OCI-LY3 (cell line): ENCODE data around the gene FAM219A.

Experiments
- H2AFZ ChIP-seq: fragments of 200-600, 300-600 bp; shearing (Covaris generic); 2 replicates; pipeline ENCODE4 v1.6.0; 2014; ENCODE audit warnings: antibody characterized with exemption, low read depth, low read length
- H3K27ac ChIP-seq: fragments of 200-600, 300-600 bp; sonication (generic); 2 replicates; pipeline ENCODE4 v1.5.1; 2014; ENCODE audit warnings: mild to moderate bottlenecking, low read length, moderate library complexity, mixed read lengths
- H3K27me3 ChIP-seq: fragments of 200-600, 300-600 bp; sonication (generic); 2 replicates; pipeline ENCODE4 v1.6.1; 2014; ENCODE audit warnings: low read depth, low read length, mixed read lengths
- H3K36me3 ChIP-seq: fragments of 200-600, 300-600 bp; sonication (generic); replicated peaks from 2 replicates; pipeline ENCODE3; 2014; ENCODE audit warnings: low read depth, low read length, mixed read lengths
- H3K4me1 ChIP-seq: fragments of 300-600, 200-600 bp; sonication (generic); 2 replicates; pipeline ENCODE4 v1.6.1; 2014; ENCODE audit warnings: low read length, mixed read lengths
- H3K4me2 ChIP-seq: fragments of 200-600, 300-600 bp; sonication (generic); 2 replicates; pipeline ENCODE4 v1.6.1; 2014; ENCODE audit warnings: low read length, mixed read lengths
- H3K4me3 ChIP-seq: fragments of 300-600, 200-600 bp; sonication (generic); 2 replicates; pipeline ENCODE4 v1.5.1; 2014; ENCODE audit warnings: antibody characterized with exemption, mild to moderate bottlenecking, low read length, moderate library complexity
- H3K79me2 ChIP-seq: fragments of 300-600, 200-600 bp; shearing (Covaris generic); 2 replicates; pipeline ENCODE4 v1.6.1; 2014; ENCODE audit warnings: mild to moderate bottlenecking, low read length, mixed read lengths
- H3K9ac ChIP-seq: fragments of 300-600, 200-600 bp; shearing (Covaris generic); 2 replicates; pipeline ENCODE4 v1.6.0; 2014; ENCODE audit warnings: mild to moderate bottlenecking, low read length, moderate library complexity
- H3K9me3 ChIP-seq: fragments of 200-600, 300-600 bp; shearing (Covaris generic); 2 replicates; pipeline ENCODE4 v1.6.1; 2014; ENCODE audit warnings: low read length, mixed read lengths; ENCODE audit not compliant: insufficient read depth
- H4K20me1 ChIP-seq: fragments of 200-600, 300-600 bp; sonication (generic); 2 replicates; pipeline ENCODE4 v1.6.1; 2016; ENCODE audit warnings: low read length, mixed read lengths; ENCODE audit not compliant: insufficient read depth
- EZH2phosphoT487 ChIP-seq: fragments of 200-600 bp; shearing (Covaris generic); IDR thresholded peaks from 2 replicates; pipeline ENCODE4 v1.6.1; 2018; ENCODE audit warnings: antibody characterized with exemption, mixed run types, low read depth
- TF ChIP-seq, protein P1 (sequence below): fragments of 200-600, 300-600 bp; sonication (generic); IDR thresholded peaks from 2 replicates; pipeline ENCODE4 v1.5.1; 2014; ENCODE audit warnings: antibody characterized with exemption, low read length, low read depth

FAM219A gene

DNA sequence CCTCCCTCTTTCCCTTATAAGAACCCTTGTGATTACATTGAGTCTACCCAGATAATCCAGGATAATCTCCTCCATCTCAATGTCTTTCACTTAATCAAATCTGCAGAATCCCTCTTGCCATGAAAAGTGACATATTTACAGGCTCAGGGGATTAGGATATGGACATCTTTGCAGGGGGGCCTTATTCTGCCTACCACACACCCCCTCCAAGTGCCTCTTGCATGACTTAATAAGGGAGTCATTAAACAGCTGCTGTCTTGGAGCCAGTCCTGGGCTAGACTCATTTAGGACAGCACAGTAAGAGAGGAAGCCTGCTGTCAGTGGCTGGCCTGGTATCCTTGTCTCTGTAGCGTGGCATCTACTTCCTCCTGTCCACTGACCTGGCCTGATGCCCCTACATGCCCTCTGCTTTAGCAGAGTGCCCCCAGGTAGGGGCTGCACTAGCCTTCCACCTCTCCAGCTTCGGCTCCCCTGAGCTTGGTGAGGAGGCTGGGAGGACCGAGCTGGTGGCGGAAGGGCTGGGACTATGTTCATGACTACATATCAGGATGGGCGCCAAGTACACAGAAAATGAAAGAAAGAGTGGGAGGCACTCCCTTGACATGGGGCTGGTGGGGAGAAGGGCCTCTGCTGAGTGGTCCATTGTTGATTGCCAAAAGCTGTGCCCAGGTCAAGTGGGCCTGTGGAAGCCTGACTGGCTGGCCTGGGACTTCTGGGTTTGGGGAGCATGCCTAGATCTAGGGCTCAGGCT lies 47.2 kb upstream of the FAM219A start:
- H3K27ac ChIP-seq, result no peak overlapping the region
- no peak overlapping the region for H3K4me3 ChIP-seq
- H3K27me3 ChIP-seq, result peaks cover 16% of the 10 kb centered on the region
- no peaks in the 10 kb centered on the region for H3K79me2 ChIP-seq
- H4K20me1 ChIP-seq, result no peaks in the 10 kb centered on the region
- no peak overlapping the region for H2AFZ ChIP-seq
- no peaks in the 10 kb centered on the region for H3K36me3 ChIP-seq
- TF ChIP-seq, protein P1, sequence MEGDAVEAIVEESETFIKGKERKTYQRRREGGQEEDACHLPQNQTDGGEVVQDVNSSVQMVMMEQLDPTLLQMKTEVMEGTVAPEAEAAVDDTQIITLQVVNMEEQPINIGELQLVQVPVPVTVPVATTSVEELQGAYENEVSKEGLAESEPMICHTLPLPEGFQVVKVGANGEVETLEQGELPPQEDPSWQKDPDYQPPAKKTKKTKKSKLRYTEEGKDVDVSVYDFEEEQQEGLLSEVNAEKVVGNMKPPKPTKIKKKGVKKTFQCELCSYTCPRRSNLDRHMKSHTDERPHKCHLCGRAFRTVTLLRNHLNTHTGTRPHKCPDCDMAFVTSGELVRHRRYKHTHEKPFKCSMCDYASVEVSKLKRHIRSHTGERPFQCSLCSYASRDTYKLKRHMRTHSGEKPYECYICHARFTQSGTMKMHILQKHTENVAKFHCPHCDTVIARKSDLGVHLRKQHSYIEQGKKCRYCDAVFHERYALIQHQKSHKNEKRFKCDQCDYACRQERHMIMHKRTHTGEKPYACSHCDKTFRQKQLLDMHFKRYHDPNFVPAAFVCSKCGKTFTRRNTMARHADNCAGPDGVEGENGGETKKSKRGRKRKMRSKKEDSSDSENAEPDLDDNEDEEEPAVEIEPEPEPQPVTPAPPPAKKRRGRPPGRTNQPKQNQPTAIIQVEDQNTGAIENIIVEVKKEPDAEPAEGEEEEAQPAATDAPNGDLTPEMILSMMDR, result no peak
- TF ChIP-seq EZH2phosphoT487, result no peak
- H3K4me2 ChIP-seq, result no peak overlapping the region
- H3K9me3 ChIP-seq, result no peaks in the 10 kb centered on the region
- H3K9ac ChIP-seq, result no peak overlapping the region
- peaks cover under 1% of the 10 kb centered on the region; the same call in 1 of the 2 replicates for H3K4me1 ChIP-seq

DNA sequence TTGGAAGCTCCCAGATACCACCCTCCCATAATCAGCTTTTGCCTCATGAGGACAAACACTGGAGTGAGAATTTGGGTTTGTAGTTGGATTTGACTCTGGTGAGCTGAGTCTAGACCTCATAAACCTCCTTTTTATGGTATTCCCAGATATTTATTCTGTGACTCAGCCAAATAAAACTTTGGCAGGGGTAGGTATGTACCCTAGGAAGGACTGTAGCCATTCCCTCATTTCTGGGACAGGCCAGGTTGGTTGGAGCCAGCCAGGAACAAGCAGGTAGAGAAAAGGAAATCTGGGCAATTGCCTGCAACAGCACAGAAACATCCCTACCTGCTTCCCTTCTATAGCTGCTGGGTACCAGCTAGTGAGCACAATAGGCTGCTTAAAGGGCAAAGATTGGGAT lies 45.0 kb upstream of the FAM219A start:
- Histone ChIP-seq H3K4me1 (peaks cover 3% of the 10 kb centered on the region; the same call in 1 of the 2 replicates), H2AFZ (no peak overlapping the region), H3K4me3 (no peak overlapping the region), H3K4me2 (no peak overlapping the region), H3K36me3 (no peaks in the 10 kb centered on the region), H3K27me3 (peaks cover 18% of the 10 kb centered on the region), H3K27ac (no peak overlapping the region), H4K20me1 (no peaks in the 10 kb centered on the region), H3K9ac (no peak overlapping the region), H3K9me3 (no peaks in the 10 kb centered on the region), H3K79me2 (no peaks in the 10 kb centered on the region)
- TF ChIP-seq, protein P1, result no peak
- TF ChIP-seq EZH2phosphoT487, result no peak

DNA sequence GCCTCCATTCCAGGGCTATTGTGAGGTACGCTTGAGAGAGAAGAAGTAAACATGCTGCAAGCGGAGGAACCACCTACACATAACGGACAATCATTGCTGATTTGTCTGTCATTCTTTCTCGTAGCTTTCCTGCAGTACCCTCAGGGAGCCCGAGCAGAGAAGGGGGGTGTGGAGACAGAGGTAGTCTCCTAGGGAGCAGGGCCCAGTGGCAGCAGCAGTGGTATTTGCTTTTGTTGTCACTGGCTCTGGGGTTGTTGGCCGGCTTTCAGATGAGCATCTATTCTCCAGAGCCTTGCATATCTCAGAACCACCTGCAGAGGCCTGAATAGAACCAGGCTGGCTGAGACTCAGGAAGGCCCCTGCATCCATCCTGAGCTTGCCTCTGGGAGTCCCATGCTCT lies 44.5 kb upstream of the FAM219A start:
- Histone ChIP-seq H3K79me2 (no peaks in the 10 kb centered on the region), H3K4me2 (no peak overlapping the region), H3K27me3 (peaks cover 18% of the 10 kb centered on the region), H3K36me3 (no peaks in the 10 kb centered on the region), H3K9me3 (no peaks in the 10 kb centered on the region), H3K4me1 (peaks cover 3% of the 10 kb centered on the region; the same call in 1 of the 2 replicates), H2AFZ (no peak overlapping the region), H3K4me3 (no peak overlapping the region), H3K27ac (no peak overlapping the region), H4K20me1 (no peaks in the 10 kb centered on the region), H3K9ac (no peak overlapping the region)
- TF ChIP-seq EZH2phosphoT487, result no peak
- TF ChIP-seq, protein P1, result no peak

DNA sequence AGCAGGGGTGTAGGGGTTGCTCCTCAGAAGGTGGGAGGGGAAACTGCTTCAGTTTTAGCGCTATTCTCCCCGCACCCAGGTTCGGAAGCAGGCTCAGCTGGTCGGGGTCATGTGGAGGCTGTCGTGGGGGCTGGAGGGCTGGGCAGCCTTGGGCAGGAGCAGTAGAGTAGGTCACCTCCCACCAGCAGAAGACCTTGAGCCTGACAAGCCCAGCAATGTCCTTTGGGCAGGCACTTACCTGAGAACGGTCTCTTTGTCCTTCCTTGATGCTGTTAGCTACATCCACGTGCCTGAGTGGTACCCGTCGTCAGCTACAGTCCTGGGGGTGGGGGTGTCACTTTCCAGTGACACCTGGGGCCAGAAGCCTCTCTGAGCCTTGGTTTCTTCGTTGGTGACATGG lies 44.1 kb upstream of the FAM219A start:
- no peak overlapping the region for H3K9ac ChIP-seq
- H3K27me3 ChIP-seq, result peaks cover 18% of the 10 kb centered on the region
- H3K4me3 ChIP-seq, result no peak overlapping the region
- no peaks in the 10 kb centered on the region for H3K36me3 ChIP-seq
- peaks cover 3% of the 10 kb centered on the region; the same call in 1 of the 2 replicates for H3K4me1 ChIP-seq
- H3K9me3 ChIP-seq, result no peaks in the 10 kb centered on the region
- H3K27ac ChIP-seq, result no peak overlapping the region
- no peak overlapping the region for H2AFZ ChIP-seq
- 0 out of 2 replicates have a peak, but pooled peaks cover 2% of the 10 kb centered on the region for H4K20me1 ChIP-seq
- TF ChIP-seq EZH2phosphoT487, result no peak
- TF ChIP-seq, protein P1, result no peak
- H3K4me2 ChIP-seq, result no peak overlapping the region
- no peaks in the 10 kb centered on the region for H3K79me2 ChIP-seq
